GM18870 (cell line): ENCODE data around the gene TFF3.

ENCODE experiments used
- ATAC-seq: cut with Tn5 transposase; IDR thresholded peaks from one replicate; pipeline ENCODE4 v1.9.1; 2021; ENCODE audit warnings: moderate library complexity; ENCODE audit not compliant: unreplicated experiment

Gene TFF3

GRCh38 chr21:42291751-42292562 is 23.3 kb downstream of the TFF3 start:
- no peak for ATAC-seq

- no peak for ATAC-seq
Observed at GRCh38 chr21:42291003-42291750, 24.0 kb downstream of the TFF3 start.

- ATAC-seq: no peak
Observed at GRCh38 chr21:42290505-42290904, 24.7 kb downstream of the TFF3 start.

GRCh38 chr21:42289926-42290325 is 25.3 kb downstream of the TFF3 start:
- ATAC-seq: no peak

- no peak for ATAC-seq
Observed at GRCh38 chr21:42288962-42289361, 26.2 kb downstream of the TFF3 start.

GRCh38 chr21:42287193-42288083 is 27.8 kb downstream of the TFF3 start:
- no peak for ATAC-seq

- no peak for ATAC-seq
Observed at GRCh38 chr21:42286416-42286815, 28.8 kb downstream of the TFF3 start.

- no peak for ATAC-seq
Observed at GRCh38 chr21:42285569-42286245, 29.5 kb downstream of the TFF3 start.

- no peak for ATAC-seq
Observed at GRCh38 chr21:42282715-42283114, 32.5 kb downstream of the TFF3 start.

GRCh38 chr21:42282021-42282420 is 33.2 kb downstream of the TFF3 start:
- ATAC-seq: no peak

GRCh38 chr21:42281181-42281680 is 34.0 kb downstream of the TFF3 start:
- ATAC-seq: no peak

- no peak for ATAC-seq
Observed at GRCh38 chr21:42280356-42281180, 34.6 kb downstream of the TFF3 start.

- ATAC-seq: no peak
Observed at GRCh38 chr21:42279888-42280287, 35.3 kb downstream of the TFF3 start.

- ATAC-seq: no peak
Observed at GRCh38 chr21:42279341-42279871, 35.8 kb downstream of the TFF3 start.

GRCh38 chr21:42278451-42279149 is 36.6 kb downstream of the TFF3 start:
- no peak for ATAC-seq

GRCh38 chr21:42277593-42277992 is 37.6 kb downstream of the TFF3 start:
- no peak for ATAC-seq

GRCh38 chr21:42276526-42277154 is 38.6 kb downstream of the TFF3 start:
- no peak for ATAC-seq

- no peak for ATAC-seq
Observed at GRCh38 chr21:42276076-42276475, 39.1 kb downstream of the TFF3 start.
